ENCODE results near the gene URB1.

Gene URB1

DNA sequence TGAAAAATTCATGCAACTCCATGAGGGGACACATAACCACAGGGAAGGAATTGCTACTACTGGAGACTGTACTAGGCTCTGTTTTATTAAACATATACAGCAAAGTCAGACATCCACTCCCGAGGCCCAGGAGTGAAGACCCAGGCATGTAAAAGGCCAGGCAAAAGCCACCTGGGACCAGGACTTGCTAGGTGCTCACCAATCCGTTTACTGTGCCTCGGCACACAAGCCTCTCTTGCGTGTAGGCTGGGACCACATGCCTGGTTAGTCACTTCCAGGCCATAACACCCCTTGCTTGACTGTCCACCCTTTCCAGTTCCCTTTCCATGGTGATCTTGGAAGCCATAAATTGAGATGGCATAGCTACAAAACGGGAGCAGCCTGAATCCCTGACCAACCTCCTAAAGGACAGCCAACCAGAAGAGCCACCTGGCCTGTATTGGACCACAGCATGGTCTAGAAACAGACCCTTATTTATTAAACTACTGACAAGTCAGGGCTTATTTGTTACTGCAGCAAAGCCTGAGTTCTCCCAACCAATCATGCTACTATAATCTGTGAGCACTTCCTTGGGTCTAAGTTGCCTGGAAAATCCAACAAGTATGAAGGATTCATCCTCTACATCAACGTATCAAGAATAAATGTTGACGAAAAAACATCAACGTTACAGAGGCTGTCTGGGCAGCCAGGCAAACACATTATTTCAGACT, 39.7 kb downstream of the URB1 start:
- Histone ChIP-seq H3K27ac (ENCODE audit: low read depth, low read length) (no peak overlapping the region), H3K9me3 (ENCODE audit: control insufficient read depth, insufficient read depth, low read length) (no peaks in the 10 kb centered on the region), H3K36me3 (ENCODE audit: control insufficient read depth, insufficient read depth, low read length) (peaks cover 100% of the 10 kb centered on the region), H3K9ac (ENCODE audit: low read depth, low read length) (no peak overlapping the region), H3K4me1 (ENCODE audit: control insufficient read depth, insufficient read depth, low read length) (no peaks in the 10 kb centered on the region), H3K4me3 (ENCODE audit: low read depth, low read length) (no peak overlapping the region), H3K27me3 (ENCODE audit: control insufficient read depth, insufficient read depth, low read length) (no peaks in the 10 kb centered on the region)

DNA sequence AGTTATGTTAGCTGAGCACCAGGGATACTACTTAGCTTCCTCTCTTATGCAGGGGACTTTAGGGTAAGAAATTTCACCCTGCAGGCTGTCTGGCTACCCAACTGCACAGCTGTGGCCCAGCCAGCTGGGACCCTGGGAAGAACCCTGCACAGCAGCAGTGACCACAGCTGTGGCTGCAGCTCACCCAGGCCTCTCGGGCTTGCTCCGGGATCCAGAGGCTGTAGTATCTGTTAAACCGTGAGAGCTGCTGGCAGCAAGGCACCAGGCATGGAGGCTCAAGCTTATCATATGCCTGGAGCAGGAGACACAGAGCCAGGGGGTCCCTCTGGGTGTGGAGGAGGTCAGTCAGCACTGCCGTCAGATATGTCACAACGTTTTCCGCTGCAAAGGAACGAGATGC, 40.3 kb downstream of the URB1 start:
- Histone ChIP-seq H3K9ac (ENCODE audit: low read depth, low read length) (no peak overlapping the region), H3K9me3 (ENCODE audit: control insufficient read depth, insufficient read depth, low read length) (no peaks in the 10 kb centered on the region), H3K4me1 (ENCODE audit: control insufficient read depth, insufficient read depth, low read length) (no peaks in the 10 kb centered on the region), H3K27ac (ENCODE audit: low read depth, low read length) (no peak overlapping the region), H3K36me3 (ENCODE audit: control insufficient read depth, insufficient read depth, low read length) (peaks cover 100% of the 10 kb centered on the region), H3K4me3 (ENCODE audit: low read depth, low read length) (no peak overlapping the region), H3K27me3 (ENCODE audit: control insufficient read depth, insufficient read depth, low read length) (no peaks in the 10 kb centered on the region)

DNA sequence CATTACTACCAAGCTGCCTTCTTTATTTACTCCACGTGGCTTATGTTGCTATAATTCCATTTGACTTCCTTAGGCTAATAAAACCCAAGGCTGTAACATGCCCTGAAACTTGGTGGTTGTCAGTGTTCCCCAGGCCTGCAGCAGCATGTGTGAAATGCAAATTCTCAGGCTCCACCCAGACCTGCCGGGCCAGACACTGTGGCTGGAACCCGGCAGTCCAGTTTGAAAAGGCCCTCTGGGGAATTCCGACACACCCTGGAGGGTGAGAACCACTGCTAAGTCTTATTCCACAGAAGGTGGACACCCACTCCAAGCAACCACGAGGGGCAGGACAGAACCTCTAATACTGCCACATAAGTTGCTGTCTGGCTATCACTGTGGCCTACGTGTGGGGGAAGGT, 41.4 kb downstream of the URB1 start:
- no peaks in the 10 kb centered on the region for H3K4me1 ChIP-seq (ENCODE audit: control insufficient read depth, insufficient read depth, low read length)
- H3K27me3 ChIP-seq (ENCODE audit: control insufficient read depth, insufficient read depth, low read length) = no peaks in the 10 kb centered on the region
- H3K36me3 ChIP-seq (ENCODE audit: control insufficient read depth, insufficient read depth, low read length) = peaks cover 100% of the 10 kb centered on the region
- H3K9ac ChIP-seq (ENCODE audit: low read depth, low read length) = no peak overlapping the region
- H3K9me3 ChIP-seq (ENCODE audit: control insufficient read depth, insufficient read depth, low read length) = no peaks in the 10 kb centered on the region
- no peak overlapping the region for H3K27ac ChIP-seq (ENCODE audit: low read depth, low read length)
- H3K4me3 ChIP-seq (ENCODE audit: low read depth, low read length) = no peak overlapping the region

DNA sequence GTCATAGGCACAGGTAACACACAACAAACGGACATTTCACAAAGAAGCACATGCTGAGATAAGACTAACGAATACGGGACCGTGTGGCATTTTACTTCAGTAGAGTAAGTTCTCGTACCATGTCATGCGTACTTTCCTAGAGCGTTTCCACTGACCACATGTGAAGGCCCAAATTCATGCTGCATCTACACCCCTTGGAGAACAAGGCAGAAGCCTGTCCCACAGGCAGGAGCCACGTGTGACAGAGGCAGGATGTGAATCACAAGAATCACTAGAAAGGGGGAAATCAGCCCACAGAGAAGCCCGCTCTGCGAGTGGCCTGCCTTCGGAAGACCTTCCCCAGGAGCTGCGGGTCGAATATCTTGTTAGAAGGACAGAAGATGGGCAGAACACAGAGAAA, 41.8 kb downstream of the URB1 start:
- no peaks in the 10 kb centered on the region for H3K9me3 ChIP-seq (ENCODE audit: control insufficient read depth, insufficient read depth, low read length)

DNA sequence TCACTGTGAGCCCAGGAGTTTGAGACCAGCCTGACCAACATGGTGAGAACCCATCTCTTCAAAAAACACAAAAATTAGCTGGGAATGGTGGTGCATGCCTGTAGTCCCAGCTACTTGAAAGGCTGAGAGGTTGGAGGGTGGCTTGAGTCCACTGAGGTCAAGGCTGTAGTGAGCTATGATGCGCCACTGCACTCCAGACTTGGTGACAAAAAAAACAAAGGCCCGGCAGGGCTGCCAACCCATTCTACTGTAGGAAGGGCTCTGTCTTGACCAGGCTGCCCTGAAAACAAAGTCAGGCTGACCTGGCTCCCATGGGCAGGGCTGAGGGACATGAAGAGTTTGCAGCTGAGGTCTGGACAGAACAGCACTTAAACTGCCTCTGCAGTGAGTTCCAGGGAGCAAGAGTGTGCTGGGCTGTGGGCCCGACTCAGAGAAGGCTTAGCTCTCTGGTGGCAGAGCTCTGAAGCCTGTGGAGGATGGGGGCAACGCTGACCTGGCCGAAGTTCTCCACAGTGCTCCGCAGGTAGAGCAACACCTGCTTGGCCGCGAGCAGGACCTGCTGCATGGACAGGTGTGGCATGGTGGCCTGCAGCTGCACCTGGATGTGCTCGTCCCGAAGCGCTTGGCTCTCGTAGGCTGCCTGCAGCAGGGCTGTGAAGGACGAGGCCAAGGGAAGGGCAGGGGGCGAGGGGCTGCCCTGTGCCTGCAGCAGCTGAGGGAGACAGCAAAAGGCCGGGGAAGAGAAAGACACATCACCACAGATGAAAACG, 42.4 kb downstream of the URB1 start:
- H3K9me3 ChIP-seq (ENCODE audit: control insufficient read depth, insufficient read depth, low read length) = no peaks in the 10 kb centered on the region
- H3K27ac ChIP-seq (ENCODE audit: low read depth, low read length) = no peak overlapping the region
- no peak overlapping the region for H3K9ac ChIP-seq (ENCODE audit: low read depth, low read length)
- H3K36me3 ChIP-seq (ENCODE audit: control insufficient read depth, insufficient read depth, low read length) = peaks cover 100% of the 10 kb centered on the region
- H3K4me3 ChIP-seq (ENCODE audit: low read depth, low read length) = no peak overlapping the region
- H3K4me1 ChIP-seq (ENCODE audit: control insufficient read depth, insufficient read depth, low read length) = no peaks in the 10 kb centered on the region
- H3K27me3 ChIP-seq (ENCODE audit: control insufficient read depth, insufficient read depth, low read length) = no peaks in the 10 kb centered on the region

More for the DNA sequence above, 41.8 kb downstream of the URB1 start:
- Histone ChIP-seq H3K4me1 (ENCODE audit: control insufficient read depth, insufficient read depth, low read length) (no peaks in the 10 kb centered on the region), H3K27me3 (ENCODE audit: control insufficient read depth, insufficient read depth, low read length) (no peaks in the 10 kb centered on the region), H3K36me3 (ENCODE audit: control insufficient read depth, insufficient read depth, low read length) (peaks cover 100% of the 10 kb centered on the region), H3K4me3 (ENCODE audit: low read depth, low read length) (no peak overlapping the region), H3K27ac (ENCODE audit: low read depth, low read length) (no peak overlapping the region), H3K9ac (ENCODE audit: low read depth, low read length) (no peak overlapping the region)

DNA sequence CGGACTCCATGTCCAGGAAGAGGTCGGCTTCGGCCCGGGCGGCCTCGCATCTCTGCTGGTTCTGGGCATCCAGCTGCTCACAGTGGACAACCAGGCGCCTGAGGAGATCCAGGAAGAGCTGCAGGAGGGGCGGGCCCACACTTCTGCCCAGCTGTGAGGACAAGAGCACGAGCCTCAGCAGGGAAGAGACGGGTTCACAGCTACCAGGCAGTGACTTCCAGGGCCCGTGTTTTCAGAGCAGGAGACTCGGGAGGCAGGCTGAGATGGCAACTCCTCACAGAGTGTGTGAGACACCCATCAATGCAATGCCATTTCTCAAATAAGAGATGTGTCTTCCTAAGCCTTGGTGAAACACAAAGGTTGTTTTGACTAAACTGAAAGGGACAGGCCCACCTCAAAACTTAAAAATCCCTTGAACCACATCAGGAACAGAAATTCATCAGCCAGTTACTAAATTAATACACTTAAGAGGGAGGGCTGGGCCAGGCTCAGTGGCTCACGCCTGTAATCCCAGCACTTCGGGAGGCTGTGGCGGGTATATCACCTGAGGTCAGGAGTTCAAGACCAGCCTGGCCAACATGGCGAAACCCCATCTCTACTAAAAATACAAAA, 43.4 kb downstream of the URB1 start:
- Histone ChIP-seq H3K9ac (ENCODE audit: low read depth, low read length) (no peak overlapping the region), H3K4me1 (ENCODE audit: control insufficient read depth, insufficient read depth, low read length) (no peaks in the 10 kb centered on the region), H3K36me3 (ENCODE audit: control insufficient read depth, insufficient read depth, low read length) (peaks cover 100% of the 10 kb centered on the region), H3K4me3 (ENCODE audit: low read depth, low read length) (no peak overlapping the region), H3K27ac (ENCODE audit: low read depth, low read length) (no peak overlapping the region), H3K9me3 (ENCODE audit: control insufficient read depth, insufficient read depth, low read length) (no peaks in the 10 kb centered on the region), H3K27me3 (ENCODE audit: control insufficient read depth, insufficient read depth, low read length) (no peaks in the 10 kb centered on the region)

DNA sequence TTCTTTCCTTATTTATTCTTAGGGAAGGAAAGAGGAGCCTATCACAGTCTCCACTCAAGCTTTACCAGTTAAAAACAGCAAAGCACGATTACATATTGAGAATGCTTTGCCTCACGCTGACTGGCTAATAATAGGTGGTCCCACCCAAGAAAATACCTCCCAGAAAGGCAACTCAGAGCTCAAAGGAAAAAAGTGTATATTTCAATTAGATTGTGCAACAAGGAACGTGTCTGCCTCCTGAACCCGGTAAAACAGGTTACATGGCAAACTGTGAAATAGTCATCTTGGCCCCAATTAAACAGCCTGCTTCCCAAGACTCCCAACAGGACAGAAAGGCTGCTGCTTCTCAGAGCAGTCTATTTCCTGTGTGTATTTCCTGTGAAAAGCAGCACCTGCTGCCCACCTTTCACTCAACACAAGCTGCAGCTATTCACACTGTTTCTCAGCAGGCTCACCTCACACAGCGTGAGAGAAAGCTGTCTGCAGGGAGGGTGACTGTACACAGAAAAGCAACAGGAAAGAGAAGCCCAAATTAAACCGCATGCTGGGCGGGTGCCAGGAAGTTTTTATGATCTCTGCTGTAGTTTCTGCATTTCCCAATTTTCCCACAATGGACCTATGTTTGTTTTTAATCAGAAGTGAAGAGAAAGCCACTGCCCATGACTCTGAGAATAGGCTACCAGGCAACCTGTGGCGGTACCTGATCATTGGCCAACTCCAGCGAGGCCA, 44.0 kb downstream of the URB1 start:
- Histone ChIP-seq H3K27ac (ENCODE audit: low read depth, low read length) (no peak overlapping the region), H3K36me3 (ENCODE audit: control insufficient read depth, insufficient read depth, low read length) (peaks cover 100% of the 10 kb centered on the region), H3K9me3 (ENCODE audit: control insufficient read depth, insufficient read depth, low read length) (no peaks in the 10 kb centered on the region), H3K4me3 (ENCODE audit: low read depth, low read length) (no peak overlapping the region), H3K4me1 (ENCODE audit: control insufficient read depth, insufficient read depth, low read length) (no peaks in the 10 kb centered on the region), H3K27me3 (ENCODE audit: control insufficient read depth, insufficient read depth, low read length) (no peaks in the 10 kb centered on the region), H3K9ac (ENCODE audit: low read depth, low read length) (no peak overlapping the region)

DNA sequence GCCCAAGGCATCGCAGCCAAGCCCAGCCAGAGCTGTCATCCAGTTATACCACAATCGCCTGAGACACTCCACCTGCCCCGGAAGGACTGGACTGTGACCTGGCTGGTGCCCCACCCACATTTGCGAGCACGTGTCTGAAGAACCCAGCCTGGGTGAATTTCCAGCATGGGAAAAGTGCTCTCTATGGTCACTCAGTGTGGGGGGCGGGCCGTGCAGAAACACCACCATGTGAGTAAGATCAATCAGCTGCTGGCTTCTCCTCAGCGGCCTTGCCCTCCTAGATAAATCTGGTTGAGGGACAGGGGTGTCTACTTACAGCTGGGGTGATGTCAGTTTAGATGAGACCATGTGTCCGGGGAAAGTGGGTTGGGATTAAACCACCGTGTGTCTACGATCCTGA, 44.8 kb downstream of the URB1 start:
- peaks cover 100% of the 10 kb centered on the region for H3K36me3 ChIP-seq (ENCODE audit: control insufficient read depth, insufficient read depth, low read length)
- H3K9ac ChIP-seq (ENCODE audit: low read depth, low read length) = no peak overlapping the region
- no peak overlapping the region for H3K27ac ChIP-seq (ENCODE audit: low read depth, low read length)
- H3K27me3 ChIP-seq (ENCODE audit: control insufficient read depth, insufficient read depth, low read length) = no peaks in the 10 kb centered on the region
- H3K4me3 ChIP-seq (ENCODE audit: low read depth, low read length) = no peak overlapping the region
- H3K9me3 ChIP-seq (ENCODE audit: control insufficient read depth, insufficient read depth, low read length) = no peaks in the 10 kb centered on the region
- no peaks in the 10 kb centered on the region for H3K4me1 ChIP-seq (ENCODE audit: control insufficient read depth, insufficient read depth, low read length)

DNA sequence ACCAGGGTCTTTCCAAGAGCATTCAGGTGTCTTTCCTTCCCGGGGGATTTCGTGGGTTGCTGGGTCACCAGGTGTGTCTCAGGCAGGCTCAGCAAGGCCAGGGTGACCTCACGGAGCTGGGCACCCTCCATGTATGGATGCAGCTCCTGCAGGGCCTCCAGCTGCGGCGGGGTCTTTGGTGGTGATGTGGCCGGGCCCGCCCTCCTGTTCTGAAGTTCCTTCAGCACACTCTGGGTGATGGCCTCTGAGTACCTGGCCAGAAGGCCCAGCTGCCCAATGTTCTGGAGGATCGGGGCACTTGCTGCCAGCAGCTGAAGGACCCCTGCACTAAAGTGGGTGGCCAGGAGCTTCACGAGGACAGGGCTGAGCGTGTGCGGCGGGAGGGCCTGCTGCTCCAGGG, 45.5 kb downstream of the URB1 start:
- Histone ChIP-seq H3K4me1 (ENCODE audit: control insufficient read depth, insufficient read depth, low read length) (no peaks in the 10 kb centered on the region), H3K36me3 (ENCODE audit: control insufficient read depth, insufficient read depth, low read length) (peaks cover 100% of the 10 kb centered on the region), H3K4me3 (ENCODE audit: low read depth, low read length) (no peak overlapping the region), H3K27ac (ENCODE audit: low read depth, low read length) (no peak overlapping the region), H3K27me3 (ENCODE audit: control insufficient read depth, insufficient read depth, low read length) (no peaks in the 10 kb centered on the region), H3K9me3 (ENCODE audit: control insufficient read depth, insufficient read depth, low read length) (no peaks in the 10 kb centered on the region), H3K9ac (ENCODE audit: low read depth, low read length) (no peak overlapping the region)

DNA sequence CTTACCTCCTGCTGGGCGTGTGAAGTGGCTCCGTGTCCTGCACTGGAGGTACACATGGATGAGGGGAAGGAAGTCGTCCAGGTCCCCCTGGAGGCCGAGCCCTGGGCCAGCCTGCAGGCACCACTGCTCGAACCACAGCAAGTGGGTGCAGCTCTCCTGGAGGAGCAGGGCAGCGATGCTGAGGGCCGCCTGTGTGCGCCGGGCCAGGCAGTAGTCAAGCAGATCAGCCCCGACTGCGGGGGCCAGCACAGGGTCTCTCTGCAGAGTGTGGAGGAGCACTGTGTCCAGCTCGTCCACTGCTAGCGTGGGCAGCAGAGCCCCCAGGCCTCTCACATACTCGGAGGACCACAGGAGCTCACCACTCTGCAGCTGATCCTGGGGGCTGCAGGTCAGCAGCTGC, 45.9 kb downstream of the URB1 start:
- no peak overlapping the region for H3K27ac ChIP-seq (ENCODE audit: low read depth, low read length)

More for the DNA sequence above, 45.9 kb downstream of the URB1 start:
- Histone ChIP-seq H3K9me3 (ENCODE audit: control insufficient read depth, insufficient read depth, low read length) (no peaks in the 10 kb centered on the region), H3K36me3 (ENCODE audit: control insufficient read depth, insufficient read depth, low read length) (peaks cover 100% of the 10 kb centered on the region), H3K4me1 (ENCODE audit: control insufficient read depth, insufficient read depth, low read length) (no peaks in the 10 kb centered on the region), H3K4me3 (ENCODE audit: low read depth, low read length) (no peak overlapping the region), H3K27me3 (ENCODE audit: control insufficient read depth, insufficient read depth, low read length) (no peaks in the 10 kb centered on the region), H3K9ac (ENCODE audit: low read depth, low read length) (no peak overlapping the region)

Data from HUES48 (cell line).